Stomach (tissue), 4 donors: ENCODE results near the gene CDK3.

Experiments
- CTCF ChIP-seq, 7 experiments: fragments of 450-650 bp in 4 of 7; fragments of 200-600 bp in 3 of 7; sonication (generic) in 3 of 7; IDR thresholded peaks; one replicate each; pipeline ENCODE4 v1.5.1; 2016 to 2019; ENCODE audit warnings: antibody characterized with exemption in 7 of 7, control low read depth in 2 of 7, mild to moderate bottlenecking in 1 of 7
- POLR2A ChIP-seq, 4 donors: fragments of 450-650 bp; IDR thresholded peaks; one replicate each; pipeline ENCODE4 v1.6.1; 2016; ENCODE audit warnings: antibody characterized with exemption in 4 of 4, control low read depth in 2 of 4, mild to moderate bottlenecking in 1 of 4, moderate library complexity in 1 of 4
- POLR2AphosphoS5 ChIP-seq, 3 donors: sonication (generic); formaldehyde crosslinking; IDR thresholded peaks; one replicate each; pipeline ENCODE4 v1.6.1; 2016; ENCODE audit warnings: antibody characterized with exemption in 3 of 3

DNA sequence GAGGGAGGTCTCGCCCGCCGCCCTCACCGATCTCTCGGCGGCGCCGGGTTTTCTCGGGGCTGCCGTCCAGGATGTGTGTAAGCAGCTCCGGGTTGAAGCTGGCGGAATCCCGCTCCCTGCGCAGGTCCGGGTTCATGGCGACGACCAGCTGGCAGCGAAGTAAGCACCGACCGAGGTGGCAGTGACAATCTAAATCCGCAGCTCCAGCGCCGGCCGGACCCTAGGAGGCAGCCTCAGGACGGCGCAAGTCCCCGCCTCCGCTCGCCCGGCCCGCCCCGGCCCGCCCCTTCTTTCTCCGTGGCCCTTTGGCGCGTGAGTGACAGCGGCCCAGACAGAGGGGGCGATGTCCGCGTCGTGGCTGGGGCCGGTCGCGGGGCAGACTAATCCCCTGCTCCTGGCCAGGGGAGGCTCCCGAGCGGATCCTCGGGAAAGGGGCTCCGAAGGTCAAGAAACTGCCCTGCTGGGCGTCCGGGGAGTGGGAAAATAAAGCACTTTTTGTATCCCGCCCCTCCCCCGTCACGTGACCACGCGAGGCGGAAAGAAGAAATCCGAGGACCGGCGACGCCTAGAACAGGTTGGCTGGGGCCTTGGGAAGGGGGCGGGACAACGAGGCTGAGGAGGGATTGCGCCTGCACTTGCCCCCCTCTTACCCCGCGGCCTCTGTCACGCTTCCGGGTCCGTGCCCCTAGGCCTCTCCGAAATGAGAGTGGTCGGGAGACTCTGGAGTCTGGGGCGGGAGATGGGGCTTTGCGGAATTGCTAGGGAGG lies 21.5 kb upstream of the CDK3 start, which contains the start of the genes ACOX1 and TEN1:
- peak in 4 of 7 experiments; percentile 7 to 49 (median 26) for TF ChIP-seq CTCF (IDR thresholded peaks at IDR 0.05)
- TF ChIP-seq POLR2A (IDR thresholded peaks at IDR 0.05), result peak in 2 of 4 donors; percentile 73 to 84
- peak; percentile 85 to 97 (median 97) for TF ChIP-seq POLR2AphosphoS5 (IDR thresholded peaks at IDR 0.05)
